Naive thymus-derived CD8-positive, alpha-beta T cell (primary cell): ENCODE data around the gene AADAT. TPM values are rescaled to one million over a fixed set of nuclear protein-coding genes. Genes with fewer than 3 reads are reported as not detected.
"Not testable (repeated sequence)": the region's sequence is repeated elsewhere in the genome, so short reads cannot be mapped to it uniquely, and the experiment has no call there.

ENCODE experiments used
- ATAC-seq, 2 donors: fragments of 150-1000 bp; cut with Tn5 transposase in 1 of 2; sonication (Bioruptor Pico), chemical (Tn5 transposase) in 1 of 2; 1 replicate in 1 of 2; 2 replicates in 1 of 2; pipeline ENCODE4 v1.10.0; 2021; ENCODE audit warnings: mild to moderate bottlenecking in 2 of 2, moderate library complexity in 2 of 2
- POLR2A ChIA-PET: fragments of 350-600 bp; sonication (Branson Sonifier 250); formaldehyde crosslinking; loops from one replicate; lab custom pipeline; 2021; ENCODE audit warnings: antibody characterized with exemption; lab: Charles Lee
- DNase-seq, 10 donors: peaks; one replicate each; pipeline versions ENCODE4 v3.0.0 to v3.0.0-alpha.2; 2020 to 2022
- H3K27ac Mint-ChIP-seq, 10 donors: one replicate each; pipeline ENCODE4 v1.8.0; 2020 to 2022; ENCODE audit warnings: mild to moderate bottlenecking in 10 of 10, mixed read lengths in 10 of 10, moderate library complexity in 4 of 10, inconsistent platforms in 1 of 10
- H3K27me3 Mint-ChIP-seq, 5 donors: one replicate each; pipeline ENCODE4 v1.8.0; 2021 to 2022; ENCODE audit warnings: mixed read lengths in 5 of 5
- H3K36me3 Mint-ChIP-seq, 3 donors: one replicate each; pipeline ENCODE4 v1.8.0; 2020 to 2022; ENCODE audit warnings: mixed read lengths in 3 of 3, mild to moderate bottlenecking in 2 of 3, inconsistent platforms in 1 of 3
- H3K4me1 Mint-ChIP-seq, 4 donors: one replicate each; pipeline ENCODE4 v1.8.0; 2021 to 2022; ENCODE audit warnings: mixed read lengths in 4 of 4
- H3K4me3 Mint-ChIP-seq, 10 donors: one replicate each; pipeline ENCODE4 v1.8.0; 2020 to 2022; ENCODE audit warnings: mild to moderate bottlenecking in 10 of 10, mixed read lengths in 10 of 10, moderate library complexity in 6 of 10, inconsistent platforms in 1 of 10
- H3K9me3 Mint-ChIP-seq, 9 donors: one replicate each; pipeline ENCODE4 v1.8.0; 2020 to 2022; ENCODE audit warnings: mixed read lengths in 9 of 9, mild to moderate bottlenecking in 3 of 9, inconsistent platforms in 1 of 9, moderate library complexity in 1 of 9
- polyA plus RNA-seq, 3 donors: library from polyadenylated mRNA; unstranded; fragments of 300-500 nt; fragmentation: Illumina TruSeq; gene quantifications; one replicate each; pipeline ENCODE4 v1.2.3, GENCODE V29; 2021
- total RNA-seq, 8 experiments: library from RNA in 2 of 8; stranded (reverse) in 2 of 8; gene quantifications; one replicate each; pipeline ENCODE4 v1.2.3 and lab custom pipeline; 2021 to 2026

Gene AADAT
- total and polyA plus RNA-seq, 5 experiments from 2014 or later: not detected

DNA sequence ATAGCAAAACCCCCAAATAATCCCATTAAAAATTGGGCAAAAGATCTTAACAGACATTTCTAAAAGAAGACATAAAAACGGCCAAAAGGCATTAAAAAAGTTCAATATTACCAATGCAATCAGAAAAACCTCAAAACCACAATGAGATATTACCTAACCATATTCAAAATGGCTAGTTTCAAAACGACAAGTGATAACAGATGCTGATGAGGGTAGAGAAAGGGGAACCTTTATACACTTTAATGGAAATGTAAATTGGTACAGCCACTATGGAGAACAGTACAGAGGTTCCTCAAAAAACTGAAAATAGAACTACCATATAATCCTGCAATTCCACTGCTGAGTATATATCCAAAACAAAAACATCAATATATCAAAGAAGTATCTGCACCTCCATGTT, 6.2 kb downstream of the AADAT start:
- H3K9me3 Mint-ChIP-seq: peaks cover 0 to 9% (median 0%) of the 10 kb centered on the region in 9 donors
- POLR2A ChIA-PET: no interaction called here
- no peaks in the 10 kb centered on the region for H3K4me1 Mint-ChIP-seq
- peaks cover 18 to 32% (median 24%) of the 10 kb centered on the region in 5 donors for H3K27me3 Mint-ChIP-seq
- ATAC-seq: no peak
- H3K4me3 Mint-ChIP-seq: no peak overlapping the region
- H3K36me3 Mint-ChIP-seq: no peaks in the 10 kb centered on the region
- DNase-seq: no peak
- H3K27ac Mint-ChIP-seq: no peak overlapping the region

DNA sequence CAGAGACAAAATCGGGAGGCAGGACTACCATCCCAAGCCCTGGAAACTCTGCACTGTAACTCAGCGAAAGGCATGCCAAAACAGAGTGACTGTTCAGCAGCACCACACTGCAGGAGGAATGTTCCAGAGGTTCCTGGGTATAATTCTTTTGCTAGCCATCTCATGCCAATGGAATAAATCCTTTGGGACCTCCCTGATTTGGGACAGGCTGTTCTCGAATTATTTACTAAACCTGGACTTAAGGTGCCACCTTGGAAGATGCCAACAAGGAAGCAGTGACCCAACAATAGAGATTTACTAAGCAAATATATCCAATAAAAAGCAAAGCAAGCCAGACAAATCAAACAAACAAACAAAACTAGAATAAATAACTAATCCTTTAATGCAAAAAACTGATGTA, 9.3 kb downstream of the AADAT start:
- POLR2A ChIA-PET: no interaction called here
- H3K9me3 Mint-ChIP-seq: peaks cover 0 to 9% (median 0%) of the 10 kb centered on the region in 9 donors
- no peaks in the 10 kb centered on the region for H3K4me1 Mint-ChIP-seq
- H3K4me3 Mint-ChIP-seq: no peak overlapping the region
- H3K27me3 Mint-ChIP-seq: peaks cover 15 to 29% (median 18%) of the 10 kb centered on the region in 5 donors
- ATAC-seq: no peak
- no peaks in the 10 kb centered on the region for H3K36me3 Mint-ChIP-seq
- no peak overlapping the region for H3K27ac Mint-ChIP-seq
- no peak for DNase-seq

DNA sequence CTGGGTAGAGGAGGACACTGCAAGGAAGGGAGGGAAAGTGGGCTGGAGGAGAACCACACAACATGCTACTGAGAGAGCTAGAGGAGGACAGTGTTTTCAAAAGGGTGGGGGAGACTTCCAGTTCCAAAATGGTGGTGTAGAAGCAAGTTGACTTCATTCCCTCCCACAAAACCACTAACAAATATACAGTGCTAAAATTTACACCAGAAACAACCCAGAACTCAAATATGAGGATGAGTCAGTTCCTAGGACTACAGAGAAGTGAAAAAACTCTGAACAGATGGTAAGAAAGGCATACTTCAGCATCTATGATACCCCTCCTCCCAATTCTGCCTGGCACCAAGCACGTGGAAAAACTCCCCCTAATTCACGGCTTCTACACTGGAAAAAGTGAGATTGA, 9.8 kb downstream of the AADAT start:
- Mint-ChIP-seq H3K36me3 (no peaks in the 10 kb centered on the region), H3K9me3 (peaks cover 0 to 9% (median 0%) of the 10 kb centered on the region in 9 donors), H3K27ac (no peak overlapping the region), H3K4me1 (no peaks in the 10 kb centered on the region), H3K27me3 (peaks cover 15 to 29% (median 18%) of the 10 kb centered on the region in 5 donors), H3K4me3 (no peak overlapping the region)
- POLR2A ChIA-PET: no interaction called here
- no peak for ATAC-seq
- DNase-seq: no peak

DNA sequence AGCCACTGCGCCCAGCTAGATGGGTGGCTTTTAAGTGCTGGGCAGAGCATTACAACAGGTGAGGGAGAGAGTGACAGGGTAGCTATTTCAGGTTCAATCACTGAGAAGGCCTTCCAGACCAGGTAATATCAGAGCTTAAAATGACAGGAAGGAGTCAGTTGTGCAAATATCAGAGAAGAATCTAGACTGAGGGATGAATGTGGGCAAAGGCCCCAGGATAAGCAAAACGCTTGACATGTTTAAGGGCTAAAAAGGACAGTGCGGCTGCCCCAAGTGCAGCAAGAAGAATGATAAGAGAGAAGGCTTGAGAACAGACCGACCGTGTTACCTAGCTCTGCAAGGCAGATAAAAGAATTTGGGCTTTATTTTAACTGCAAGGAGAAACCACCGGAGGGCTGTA, 18.6 kb downstream of the AADAT start:
- no peaks in the 10 kb centered on the region for H3K9me3 Mint-ChIP-seq
- no peak overlapping the region for H3K4me3 Mint-ChIP-seq
- DNase-seq (no peak), ATAC-seq (no peak)
- peaks cover 0 to 3% (median 0%) of the 10 kb centered on the region in 5 donors for H3K27me3 Mint-ChIP-seq
- no peaks in the 10 kb centered on the region for H3K4me1 Mint-ChIP-seq
- POLR2A ChIA-PET: no interaction called here
- no peak overlapping the region for H3K27ac Mint-ChIP-seq
- no peaks in the 10 kb centered on the region for H3K36me3 Mint-ChIP-seq

DNA sequence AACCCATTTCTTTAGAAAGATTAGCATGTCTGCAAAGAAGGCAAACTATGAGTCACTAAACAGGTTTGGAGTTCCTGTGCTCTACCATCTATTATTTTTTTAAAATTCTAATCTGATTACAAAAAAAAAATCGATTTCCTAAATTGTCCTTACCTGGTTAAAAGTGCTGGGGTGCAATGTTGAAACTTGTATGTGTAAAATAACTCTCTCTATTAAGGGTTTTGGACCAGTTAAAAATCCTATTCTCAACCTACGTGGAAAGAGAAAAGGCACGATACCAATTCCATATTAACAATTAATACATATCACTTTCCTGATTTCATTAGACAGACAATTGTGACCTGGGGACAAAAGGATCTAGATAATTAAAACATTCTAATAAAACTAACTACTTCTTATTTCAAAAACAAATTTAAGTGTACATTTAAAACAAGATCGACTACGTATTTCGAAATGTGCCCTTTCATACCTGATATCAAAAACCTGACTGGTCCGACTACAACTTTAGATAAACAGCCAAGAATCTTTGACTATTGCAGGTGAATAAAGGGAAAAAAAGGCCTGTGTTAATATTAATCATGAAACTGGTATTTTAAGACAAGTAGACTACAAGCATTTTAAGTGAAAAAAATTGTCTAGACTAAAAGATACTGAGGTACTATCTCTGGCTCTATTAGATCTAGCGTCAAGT, 21.2 kb downstream of the AADAT start:
- POLR2A ChIA-PET: no interaction called here
- no peak for ATAC-seq
- peaks cover 0 to 3% (median 1%) of the 10 kb centered on the region in 5 donors for H3K27me3 Mint-ChIP-seq
- no peaks in the 10 kb centered on the region for H3K9me3 Mint-ChIP-seq
- no peak overlapping the region for H3K27ac Mint-ChIP-seq
- no peaks in the 10 kb centered on the region for H3K4me1 Mint-ChIP-seq
- no peak for DNase-seq
- no peaks in the 10 kb centered on the region for H3K36me3 Mint-ChIP-seq
- no peak overlapping the region for H3K4me3 Mint-ChIP-seq

DNA sequence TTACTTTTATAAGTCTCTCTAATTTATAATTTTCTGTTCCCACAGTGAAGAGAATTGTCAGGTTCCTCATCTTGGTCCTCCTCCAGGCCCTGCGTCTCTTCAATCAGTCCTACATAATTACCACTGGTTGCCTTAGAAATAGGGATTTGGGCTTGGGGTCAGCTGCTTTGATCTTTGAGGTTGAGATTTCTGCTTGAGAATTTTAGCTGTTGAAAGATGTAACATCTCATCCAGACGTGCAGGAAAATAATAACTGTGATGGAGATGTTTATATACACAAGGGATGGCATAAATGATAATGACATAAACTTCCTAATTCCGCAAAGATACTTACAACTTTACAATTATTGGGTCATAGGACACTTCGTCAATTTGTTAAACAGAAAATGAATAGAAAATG, 30.3 kb downstream of the AADAT start:
- H3K27me3 Mint-ChIP-seq: peaks cover 0 to 20% (median 3%) of the 10 kb centered on the region in 5 donors
- no peak overlapping the region for H3K4me3 Mint-ChIP-seq
- no peak for ATAC-seq
- H3K36me3 Mint-ChIP-seq: no peaks in the 10 kb centered on the region
- no peak overlapping the region for H3K27ac Mint-ChIP-seq
- H3K4me1 Mint-ChIP-seq: no peaks in the 10 kb centered on the region
- POLR2A ChIA-PET: no interaction called here
- DNase-seq: no peak
- H3K9me3 Mint-ChIP-seq: no peaks in the 10 kb centered on the region

DNA sequence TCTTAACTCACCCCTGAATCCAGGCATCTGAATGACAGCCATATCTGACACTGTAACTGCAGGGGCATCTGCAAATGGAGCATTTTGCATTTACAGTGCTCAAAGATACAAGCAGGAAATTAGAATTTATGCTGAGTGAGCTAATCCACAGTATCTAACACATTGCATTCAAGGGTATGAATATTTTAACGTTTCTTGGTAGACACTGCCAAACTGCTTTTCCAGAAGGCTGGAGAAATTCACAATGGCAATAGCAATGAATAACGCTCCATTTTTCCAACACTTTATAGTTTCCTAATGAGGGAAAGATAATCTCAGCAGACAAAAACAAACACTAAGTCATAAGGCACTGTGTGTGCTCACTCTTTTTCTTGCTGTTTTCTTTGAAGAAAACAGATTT, 30.9 kb downstream of the AADAT start:
- H3K36me3 Mint-ChIP-seq: no peaks in the 10 kb centered on the region
- H3K27me3 Mint-ChIP-seq: peaks cover 0 to 20% (median 3%) of the 10 kb centered on the region in 5 donors
- no peaks in the 10 kb centered on the region for H3K4me1 Mint-ChIP-seq
- H3K4me3 Mint-ChIP-seq: no peak overlapping the region
- ATAC-seq (no peak), DNase-seq (no peak)
- H3K27ac Mint-ChIP-seq: no peak overlapping the region
- no peaks in the 10 kb centered on the region for H3K9me3 Mint-ChIP-seq
- POLR2A ChIA-PET: no interaction called here

DNA sequence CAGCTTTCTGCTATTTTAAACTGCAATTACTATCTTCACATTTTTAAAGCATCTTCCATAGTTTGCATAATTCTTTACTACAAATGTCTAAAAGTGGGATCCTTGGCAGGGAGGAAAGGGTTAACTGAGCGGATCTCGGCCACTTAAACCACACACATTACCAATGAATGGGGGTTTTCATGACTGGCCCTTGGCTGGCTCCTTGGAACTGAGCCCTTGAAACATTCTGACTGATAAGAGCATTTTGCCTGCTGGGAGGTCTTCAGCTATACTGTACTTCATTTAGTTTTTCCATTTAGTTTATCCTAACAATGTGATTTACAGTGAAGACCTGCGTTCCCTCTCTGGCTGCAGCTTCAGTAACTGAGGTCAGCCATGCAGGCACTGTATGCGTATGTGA, 31.9 kb downstream of the AADAT start:
- POLR2A ChIA-PET: no interaction called here
- Mint-ChIP-seq H3K4me3 (no peak overlapping the region), H3K27ac (no peak overlapping the region), H3K36me3 (no peaks in the 10 kb centered on the region), H3K27me3 (peaks cover 0 to 15% (median 6%) of the 10 kb centered on the region in 5 donors), H3K9me3 (no peaks in the 10 kb centered on the region), H3K4me1 (no peaks in the 10 kb centered on the region)
- DNase-seq (no peak), ATAC-seq (no peak)

DNA sequence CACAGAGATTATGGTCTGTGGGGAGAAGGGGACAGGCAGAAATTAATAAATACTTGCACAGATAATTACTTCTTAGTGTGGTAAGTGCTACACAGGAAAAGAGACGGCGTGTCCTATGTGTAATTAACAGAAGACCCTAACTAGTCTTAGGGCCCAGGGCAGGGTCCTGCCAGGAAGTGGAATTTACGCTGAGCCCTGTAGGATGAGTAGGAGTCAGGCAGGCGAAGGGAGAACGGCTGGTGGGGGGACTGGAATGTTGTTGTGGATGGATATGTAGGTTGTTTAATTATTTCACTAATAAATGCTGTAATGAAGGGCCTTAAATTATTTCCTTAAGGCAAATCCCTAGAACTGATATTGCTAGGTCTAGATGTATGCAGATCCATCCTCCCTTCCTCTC, 36.8 kb downstream of the AADAT start:
- no peak for ATAC-seq
- POLR2A ChIA-PET: no interaction called here
- no peak overlapping the region for H3K27ac Mint-ChIP-seq

DNA sequence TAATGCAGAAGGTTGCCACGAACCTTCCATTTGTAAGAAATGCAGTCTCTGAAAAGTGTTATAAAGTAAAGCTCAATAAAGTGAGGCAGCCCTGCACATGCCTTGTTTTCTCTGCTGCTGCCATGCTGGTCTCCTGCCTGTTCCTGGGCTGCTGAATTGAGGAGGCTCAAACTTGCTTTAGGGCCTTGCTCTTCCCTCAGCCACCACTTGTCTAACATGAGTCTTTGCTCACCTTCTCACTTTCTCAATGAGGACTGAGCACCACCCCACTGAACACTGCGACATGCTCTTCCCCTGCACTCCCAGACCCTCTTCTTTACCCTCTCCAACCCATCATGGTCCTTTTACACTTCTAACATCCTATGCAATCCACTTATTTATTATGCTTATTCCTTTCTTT, 38.4 kb downstream of the AADAT start:
- ATAC-seq (no peak), DNase-seq (no peak)
- POLR2A ChIA-PET: no interaction called here
- H3K4me1 Mint-ChIP-seq: no peaks in the 10 kb centered on the region
- H3K9me3 Mint-ChIP-seq: no peaks in the 10 kb centered on the region
- no peaks in the 10 kb centered on the region for H3K36me3 Mint-ChIP-seq
- no peak overlapping the region for H3K27ac Mint-ChIP-seq
- no peak overlapping the region for H3K4me3 Mint-ChIP-seq
- H3K27me3 Mint-ChIP-seq: peaks cover 0 to 13% (median 10%) of the 10 kb centered on the region in 5 donors

More for the DNA sequence above, 36.8 kb downstream of the AADAT start:
- DNase-seq: no peak
- Mint-ChIP-seq H3K9me3 (no peaks in the 10 kb centered on the region), H3K4me1 (no peaks in the 10 kb centered on the region), H3K27me3 (peaks cover 0 to 12% (median 10%) of the 10 kb centered on the region in 5 donors), H3K4me3 (no peak overlapping the region), H3K36me3 (no peaks in the 10 kb centered on the region)

DNA sequence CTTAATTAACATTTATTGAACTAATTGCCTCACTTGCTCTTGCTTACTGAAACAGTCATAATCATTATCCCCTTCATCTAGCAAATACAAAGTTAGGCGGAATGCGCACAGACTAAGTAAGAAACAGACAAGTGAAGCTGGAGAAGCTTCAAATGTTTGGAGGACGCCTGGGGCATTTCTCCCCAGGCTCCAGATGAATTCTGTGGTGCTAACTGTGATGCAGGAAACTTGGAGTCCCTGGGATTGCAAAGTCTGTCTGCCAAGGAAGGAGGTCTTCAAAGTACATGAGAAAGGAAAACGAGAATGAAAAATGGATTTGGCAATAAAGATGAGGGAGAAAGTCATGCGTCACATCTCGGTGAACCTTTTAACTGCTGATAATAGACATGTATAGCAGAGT, 40.0 kb downstream of the AADAT start:
- DNase-seq: no peak
- Mint-ChIP-seq H3K27me3 (peaks cover 0 to 11% (median 4%) of the 10 kb centered on the region in 5 donors), H3K27ac (no peak overlapping the region), H3K36me3 (no peaks in the 10 kb centered on the region), H3K9me3 (no peaks in the 10 kb centered on the region), H3K4me3 (no peak overlapping the region), H3K4me1 (no peaks in the 10 kb centered on the region)
- no peak for ATAC-seq
- POLR2A ChIA-PET: no interaction called here

DNA sequence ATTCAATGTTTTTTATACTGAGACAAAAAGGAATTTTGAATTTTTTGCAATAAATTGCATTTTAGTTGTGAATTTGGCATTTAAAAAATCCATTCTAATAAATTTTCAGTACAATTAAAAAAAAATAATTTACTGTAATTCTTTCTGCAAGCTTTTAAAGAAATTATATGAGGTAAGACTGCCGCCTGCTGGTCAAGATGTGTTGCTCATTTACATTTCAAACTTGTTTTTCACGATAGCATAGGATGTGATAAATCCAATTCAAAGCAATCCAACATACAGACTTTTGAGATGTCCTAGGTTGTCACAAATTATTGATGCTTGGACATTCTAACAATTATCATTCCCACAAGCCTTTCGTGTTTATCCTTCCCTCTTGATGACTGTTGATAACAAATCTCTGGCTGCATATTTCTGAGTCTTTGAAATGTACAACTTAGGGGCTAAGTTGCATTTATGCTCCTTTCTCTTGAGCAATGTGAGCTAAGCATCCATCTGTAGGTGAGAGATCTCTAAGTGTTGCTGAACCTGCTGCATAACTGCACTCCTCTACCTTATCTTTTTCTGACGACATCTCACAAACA, 41.9 kb downstream of the AADAT start:
- Mint-ChIP-seq H3K4me3 (no peak overlapping the region), H3K36me3 (no peaks in the 10 kb centered on the region), H3K4me1 (no peaks in the 10 kb centered on the region), H3K9me3 (peaks cover 0 to 2% (median 0%) of the 10 kb centered on the region in 9 donors), H3K27me3 (peaks cover 0 to 7% (median 4%) of the 10 kb centered on the region in 5 donors), H3K27ac (no peak overlapping the region)
- POLR2A ChIA-PET: interaction anchor here (1.0 kb wide), 1 partner anchor 238 kb away, joined by 3 read pairs; no protein-coding TSS in a partner anchor
- ATAC-seq (no peak), DNase-seq (peak; percentile 18 to 78 (median 48))

DNA sequence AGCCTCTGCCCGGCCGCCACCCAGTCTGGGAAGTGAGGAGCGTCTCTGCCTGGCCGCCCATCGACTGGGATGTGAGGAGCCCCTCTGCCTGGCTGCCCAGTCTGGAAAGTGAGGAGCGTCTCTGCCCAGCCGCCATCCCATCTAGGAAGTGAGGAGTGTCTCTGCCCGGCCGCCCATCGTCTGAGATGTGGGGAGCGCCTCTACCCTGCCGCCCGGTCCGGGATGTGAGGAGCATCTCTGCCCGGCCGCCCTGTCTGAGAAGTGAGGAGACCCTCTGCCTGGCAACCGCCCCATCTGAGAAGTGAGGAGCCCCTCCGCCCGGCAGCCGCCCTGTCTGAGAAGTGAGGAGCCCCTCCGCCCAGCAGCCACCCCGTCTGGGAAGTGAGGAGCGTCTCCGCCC, 43.6 kb downstream of the AADAT start:
- H3K4me1 Mint-ChIP-seq, H3K4me3 Mint-ChIP-seq, H3K27ac Mint-ChIP-seq, H3K36me3 Mint-ChIP-seq, H3K27me3 Mint-ChIP-seq, DNase-seq, ATAC-seq, H3K9me3 Mint-ChIP-seq, POLR2A ChIA-PET: not testable (repeated sequence)
